22Rv1 (cell line): ENCODE data around the gene PIAS1.

Experiments used
- CTCF ChIP-seq: fragments of 450-650 bp; IDR thresholded peaks from 2 replicates; pipeline ENCODE4 v1.5.1; 2017; ENCODE audit warnings: mild to moderate bottlenecking
- ZFX ChIP-seq: fragments of 450-650 bp; IDR thresholded peaks from 2 replicates; pipeline ENCODE4 v1.6.1; 2017; ENCODE audit warnings: antibody characterized with exemption, borderline replicate concordance

GRCh38 chr15:68227643-68228142 lies 173.6 kb downstream of the PIAS1 start:
- TF ChIP-seq CTCF (no peak), ZFX (no peak)
